Liver (tissue), 9 donors: ENCODE results near the gene ARHGAP10. TPM values are rescaled to one million over a fixed set of nuclear protein-coding genes. Genes with fewer than 3 reads are reported as not detected.

Experiments used
- DNase-seq: peaks from one replicate; pipeline ENCODE4 v3.0.0-alpha.2; 2017; ENCODE audit warnings: low spot score
- H3K27ac ChIP-seq, 2 donors: one replicate each; pipeline ENCODE4 v1.7.0; 2013; ENCODE audit warnings: inconsistent platforms in 2 of 2, low read length in 2 of 2, control low read depth in 1 of 2, low read depth in 1 of 2, mild to moderate bottlenecking in 1 of 2
- H3K27me3 ChIP-seq, 4 donors: one replicate each; pipeline versions ENCODE4 v1.6.1 to v1.7.0; 2013; ENCODE audit warnings: low read length in 3 of 4, inconsistent platforms in 1 of 4, mild to moderate bottlenecking in 1 of 4, moderate library complexity in 1 of 4; ENCODE audit not compliant: control insufficient read depth in 4 of 4, insufficient read depth in 4 of 4
- H3K36me3 ChIP-seq, 4 donors: one replicate each; pipeline versions ENCODE4 v1.6.1 to v1.7.0; 2013; ENCODE audit warnings: low read length in 3 of 4, mild to moderate bottlenecking in 3 of 4, low read depth in 1 of 4, moderate library complexity in 1 of 4; ENCODE audit not compliant: control insufficient read depth in 4 of 4, insufficient read depth in 3 of 4
- H3K4me1 ChIP-seq, 4 donors: one replicate each; pipeline versions ENCODE4 v1.6.1 to v1.7.0; 2013; ENCODE audit warnings: low read length in 3 of 4, mild to moderate bottlenecking in 3 of 4, moderate library complexity in 1 of 4; ENCODE audit not compliant: control insufficient read depth in 4 of 4, insufficient read depth in 4 of 4
- H3K4me3 ChIP-seq, 3 donors: one replicate each; pipeline versions ENCODE4 v1.6.1 to v1.7.0; 2013; ENCODE audit warnings: low read length in 3 of 3, control low read depth in 1 of 3, low read depth in 1 of 3, mild to moderate bottlenecking in 1 of 3
- H3K9ac ChIP-seq, 2 donors: one replicate each; pipeline ENCODE4 v1.7.0; 2013; ENCODE audit warnings: low read length in 2 of 2, mild to moderate bottlenecking in 2 of 2, moderate library complexity in 2 of 2, control low read depth in 1 of 2, low read depth in 1 of 2
- H3K9me3 ChIP-seq, 4 donors: one replicate each; pipeline versions ENCODE4 v1.6.1 to v1.7.0; 2013; ENCODE audit warnings: low read length in 3 of 4; ENCODE audit not compliant: control insufficient read depth in 4 of 4
- ATF3 ChIP-seq: IDR thresholded peaks from 2 replicates; pipeline ENCODE4 v1.6.1; 2016; ENCODE audit warnings: antibody characterized with exemption
- EGR1 ChIP-seq, 2 donors: IDR thresholded peaks; 2 replicates each; pipeline ENCODE4 v1.6.1; 2016 to 2018; ENCODE audit warnings: antibody characterized with exemption in 2 of 2, low read depth in 2 of 2
- FOXA1 ChIP-seq: IDR thresholded peaks from 2 replicates; pipeline ENCODE4 v1.6.1; 2016; ENCODE audit warnings: antibody characterized with exemption
- FOXA2 ChIP-seq: IDR thresholded peaks from 2 replicates; pipeline ENCODE4 v1.6.1; 2016; ENCODE audit warnings: antibody characterized with exemption
- GABPA ChIP-seq, 2 donors: IDR thresholded peaks in 1 of 2; conservative IDR thresholded peaks in 1 of 2; 2 replicates each; pipeline ENCODE4 v1.6.1; 2016; ENCODE audit warnings: antibody characterized with exemption in 2 of 2, mild to moderate bottlenecking in 1 of 2, moderate library complexity in 1 of 2
- HNF4G ChIP-seq: IDR thresholded peaks from 2 replicates; pipeline ENCODE4 v1.6.1; 2016; ENCODE audit warnings: antibody characterized with exemption
- JUND ChIP-seq, 2 donors: IDR thresholded peaks; 2 replicates each; pipeline ENCODE4 v1.6.1; 2016; ENCODE audit warnings: antibody characterized with exemption in 2 of 2
- MAX ChIP-seq: IDR thresholded peaks from 2 replicates; pipeline ENCODE4 v1.6.1; 2016; ENCODE audit warnings: antibody characterized with exemption
- RAD21 ChIP-seq, 2 donors: IDR thresholded peaks; 2 replicates each; pipeline ENCODE4 v1.6.1; 2016; ENCODE audit warnings: antibody characterized with exemption in 2 of 2, mild to moderate bottlenecking in 2 of 2
- REST ChIP-seq: IDR thresholded peaks from 2 replicates; pipeline ENCODE4 v1.6.1; 2016; ENCODE audit warnings: antibody characterized with exemption, mild to moderate bottlenecking
- RXRA ChIP-seq, 2 donors: IDR thresholded peaks; 2 replicates each; pipeline ENCODE4 v1.6.1; 2017 to 2018; ENCODE audit warnings: antibody characterized with exemption in 2 of 2, mild to moderate bottlenecking in 1 of 2
- SP1 ChIP-seq: IDR thresholded peaks from 2 replicates; pipeline ENCODE4 v1.6.1; 2018; ENCODE audit warnings: antibody characterized with exemption, mild to moderate bottlenecking
- TAF1 ChIP-seq: conservative IDR thresholded peaks from 2 replicates; pipeline ENCODE4 v1.6.1; 2016; ENCODE audit warnings: antibody characterized with exemption, mild to moderate bottlenecking
- ZBTB33 ChIP-seq: IDR thresholded peaks from 2 replicates; pipeline ENCODE4 v1.6.1; 2016; ENCODE audit warnings: antibody characterized with exemption
- WGBS: extraction: QIAGEN DNeasy Blood & Tissue Kit; methylation state at CpG from one replicate; pipeline ENCODE4 v1.1.7; 2013; 5-methylcytosine and 5-hydroxymethylcytosine counted together
- polyA plus RNA-seq, 2 donors: library from polyadenylated mRNA; stranded (reverse) in 1 of 2; unstranded in 1 of 2; fragments of 200-250 nt in 1 of 2; fragments of >200 nt in 1 of 2; fragmentation: Nextera tagmentation in 1 of 2; extraction: Ambion mirVana in 1 of 2; gene quantifications; one replicate each; pipeline versions ENCODE4 v1.2.1 to v1.2.3, GENCODE V29; 2013 to 2015
- total RNA-seq, 2 donors: library from RNA; depleted of rRNA; stranded (reverse); fragments of >200 nt; gene quantifications; one replicate each; pipeline ENCODE4 v1.2.3, GENCODE V29; 2014
- donor health status: healthy.
- donor health status: healthy.
- donor health status: healthy.
- donor health status: healthy.
- donor health status: healthy.

Gene ARHGAP10
- total and polyA plus RNA-seq, 4 donors = 1.5 to 13.0 (median 4.3) TPM

GRCh38 chr4:148059617-148060180, 327.8 kb downstream of the ARHGAP10 start:
- 54% methylated on average over 10 of the region's 10 CpGs for WGBS
- TF ChIP-seq HNF4G (no peak), JUND (IDR thresholded peaks at IDR 0.05) (no peak), GABPA (IDR thresholded peaks at IDR 0.05 in 1 of 2, conservative IDR thresholded peaks at IDR 0.05 in 1 of 2) (no peak), ZBTB33 (no peak), REST (no peak), FOXA1 (no peak), RAD21 (IDR thresholded peaks at IDR 0.05) (no peak)
- DNase-seq = no peak
- peak overlapping the region in 1 of 2 donors; percentile 23 for H3K27ac ChIP-seq
- H3K4me3 ChIP-seq = peak overlapping the region in 2 of 3 donors; percentile 3 to 19
- H3K27me3 ChIP-seq = no peaks in the 10 kb centered on the region
- H3K36me3 ChIP-seq = peaks cover 0 to 4% (median 1%) of the 10 kb centered on the region in 4 donors
- H3K9ac ChIP-seq = peak overlapping the region in 1 of 2 donors; percentile 58
- no peaks in the 10 kb centered on the region for H3K9me3 ChIP-seq
- H3K4me1 ChIP-seq = peaks cover 0 to 45% (median 20%) of the 10 kb centered on the region in 4 donors

GRCh38 chr4:148060264-148061140, 328.6 kb downstream of the ARHGAP10 start:
- H3K27me3 ChIP-seq = no peaks in the 10 kb centered on the region
- H3K4me3 ChIP-seq = peak overlapping the region in 1 of 3 donors; percentile 19
- peak overlapping the region in 1 of 2 donors; percentile 32 for H3K9ac ChIP-seq
- peaks cover 0 to 8% (median 3%) of the 10 kb centered on the region in 4 donors for H3K36me3 ChIP-seq
- H3K4me1 ChIP-seq = peaks cover 0 to 45% (median 20%) of the 10 kb centered on the region in 4 donors
- TF ChIP-seq FOXA2 (no peak), RXRA (IDR thresholded peaks at IDR 0.05) (peak in 1 of 2 donors; percentile 14)
- 57% methylated on average over 13 of the region's 13 CpGs for WGBS
- DNase-seq = no peak
- H3K9me3 ChIP-seq = no peaks in the 10 kb centered on the region
- H3K27ac ChIP-seq = peak overlapping the region in 1 of 2 donors; percentile 47

GRCh38 chr4:148061141-148061481, 329.2 kb downstream of the ARHGAP10 start:
- Histone ChIP-seq H3K4me3 (no peak overlapping the region), H3K9me3 (no peaks in the 10 kb centered on the region), H3K36me3 (peaks cover 0 to 8% (median 3%) of the 10 kb centered on the region in 4 donors), H3K27ac (no peak overlapping the region), H3K27me3 (no peaks in the 10 kb centered on the region), H3K4me1 (peaks cover 0 to 45% (median 20%) of the 10 kb centered on the region in 4 donors), H3K9ac (no peak overlapping the region)
- WGBS = 56% methylated on average over 4 of the region's 4 CpGs
- no peak for DNase-seq
- TF ChIP-seq SP1 (no peak), TAF1 (no peak), ATF3 (no peak), GABPA (IDR thresholded peaks at IDR 0.05 in 1 of 2, conservative IDR thresholded peaks at IDR 0.05 in 1 of 2) (no peak), ZBTB33 (no peak), FOXA1 (no peak), EGR1 (IDR thresholded peaks at IDR 0.05; ENCODE audit: low read depth in 2 of 2) (no peak), RAD21 (IDR thresholded peaks at IDR 0.05) (no peak), HNF4G (no peak), RXRA (IDR thresholded peaks at IDR 0.05) (no peak), MAX (no peak)
